HG02571 (cell line): ENCODE results near the gene DESI1.
"Not testable (repeated sequence)": the region's sequence is repeated elsewhere in the genome, so short reads cannot be mapped to it uniquely, and the experiment has no call there.

Experiments used
- ATAC-seq: cut with Tn5 transposase; IDR thresholded peaks from one replicate; pipeline ENCODE4 v1.9.1; 2021; ENCODE audit warnings: mild to moderate bottlenecking, moderate library complexity; ENCODE audit not compliant: unreplicated experiment

The DESI1 gene

GRCh38 chr22:41636467-41636866, 15.6 kb upstream of the DESI1 start:
- no peak for ATAC-seq

GRCh38 chr22:41634610-41635009, 13.8 kb upstream of the DESI1 start:
- not testable (repeated sequence) for ATAC-seq

- not testable (repeated sequence) for ATAC-seq
Observed at GRCh38 chr22:41631615-41632014, 10.8 kb upstream of the DESI1 start.

- ATAC-seq = not testable (repeated sequence)
Observed at GRCh38 chr22:41631115-41631514, 10.3 kb upstream of the DESI1 start.

- ATAC-seq = no peak
Observed at GRCh38 chr22:41625577-41625976, 4.7 kb upstream of the DESI1 start.

- ATAC-seq = no peak
Observed at GRCh38 chr22:41621911-41622179, 1.0 kb upstream of the DESI1 start.

GRCh38 chr22:41621099-41621910, 462 bp upstream of the DESI1 start, which contains the start of gene XRCC6:
TSS of gene XRCC6 (plus strand) at chr22:41621295. CDS start at chr22:41622005, 710 bp downstream.
- peak; percentile 83 for ATAC-seq

GRCh38 chr22:41619979-41620588, 759 bp downstream of the DESI1 start:
- peak; percentile 10 for ATAC-seq

GRCh38 chr22:41613456-41613855, 7.4 kb downstream of the DESI1 start:
- no peak for ATAC-seq

- ATAC-seq = no peak
Observed at GRCh38 chr22:41612603-41613306, 8.1 kb downstream of the DESI1 start.

GRCh38 chr22:41608386-41608785, 12.5 kb downstream of the DESI1 start:
- ATAC-seq = no peak

- no peak for ATAC-seq
Observed at GRCh38 chr22:41603873-41604332, 16.9 kb downstream of the DESI1 start.

- ATAC-seq = no peak
Observed at GRCh38 chr22:41600976-41601375, 19.9 kb downstream of the DESI1 start.

- ATAC-seq = no peak
Observed at GRCh38 chr22:41598891-41599635, 21.8 kb downstream of the DESI1 start.

GRCh38 chr22:41598081-41598480, 22.8 kb downstream of the DESI1 start:
- ATAC-seq = no peak

- no peak for ATAC-seq
Observed at GRCh38 chr22:41597635-41597953, 23.2 kb downstream of the DESI1 start.

GRCh38 chr22:41596776-41597634, 23.8 kb downstream of the DESI1 start:
- no peak for ATAC-seq

- ATAC-seq = no peak
Observed at GRCh38 chr22:41595703-41596102, 25.1 kb downstream of the DESI1 start.

- ATAC-seq = not testable (repeated sequence)
Observed at GRCh38 chr22:41593336-41593960, 27.4 kb downstream of the DESI1 start.
